ENCODE results near the gene RHBDL1.

Gene RHBDL1

GRCh38 chr16:677316-678190 is 2.1 kb downstream of the RHBDL1 start:
- TF ChIP-seq CTCF (conservative IDR thresholded peaks at IDR 0.05; ENCODE audit: low read depth, low read length) = no peak
- no peak for DNase-seq (ENCODE audit: low read depth)
- no peak overlapping the region for H3K4me3 ChIP-seq (ENCODE audit: low read length)

- no peak for DNase-seq (ENCODE audit: low read depth)
- H3K4me3 ChIP-seq (ENCODE audit: low read length) = no peak overlapping the region
- TF ChIP-seq CTCF (conservative IDR thresholded peaks at IDR 0.05; ENCODE audit: low read depth, low read length) = no peak
These were observed 2.9 kb downstream of the RHBDL1 start for GRCh38 chr16:678209-678857.

GRCh38 chr16:678858-679813 is 3.7 kb downstream of the RHBDL1 start:
- no peak for TF ChIP-seq CTCF (conservative IDR thresholded peaks at IDR 0.05; ENCODE audit: low read depth, low read length)
- DNase-seq (ENCODE audit: low read depth) = no peak

GRCh38 chr16:679814-680624 is 4.5 kb downstream of the RHBDL1 start, which contains the start of gene STUB1:
Gene STUB1, plus strand, starts transcription at chr16:680410. Its CDS starts 116 bp downstream, at chr16:680526.
- peak; percentile 27 for DNase-seq (ENCODE audit: low read depth)
- H3K4me3 ChIP-seq (ENCODE audit: low read length) = peak within 1 kb of the TSS; percentile 73
- TF ChIP-seq CTCF (conservative IDR thresholded peaks at IDR 0.05; ENCODE audit: low read depth, low read length) = no peak

More at GRCh38 chr16:678858-679813, 3.7 kb downstream of the RHBDL1 start:
- H3K4me3 ChIP-seq (ENCODE audit: low read length) = peak overlapping the region; percentile 54

GRCh38 chr16:680625-680945 is 5.1 kb downstream of the RHBDL1 start:
- no peak for TF ChIP-seq CTCF (conservative IDR thresholded peaks at IDR 0.05; ENCODE audit: low read depth, low read length)
- DNase-seq (ENCODE audit: low read depth) = no peak
- H3K4me3 ChIP-seq (ENCODE audit: low read length) = peak overlapping the region; percentile 73
